Measurements from ENCODE around the gene UTS2R.

DNA sequence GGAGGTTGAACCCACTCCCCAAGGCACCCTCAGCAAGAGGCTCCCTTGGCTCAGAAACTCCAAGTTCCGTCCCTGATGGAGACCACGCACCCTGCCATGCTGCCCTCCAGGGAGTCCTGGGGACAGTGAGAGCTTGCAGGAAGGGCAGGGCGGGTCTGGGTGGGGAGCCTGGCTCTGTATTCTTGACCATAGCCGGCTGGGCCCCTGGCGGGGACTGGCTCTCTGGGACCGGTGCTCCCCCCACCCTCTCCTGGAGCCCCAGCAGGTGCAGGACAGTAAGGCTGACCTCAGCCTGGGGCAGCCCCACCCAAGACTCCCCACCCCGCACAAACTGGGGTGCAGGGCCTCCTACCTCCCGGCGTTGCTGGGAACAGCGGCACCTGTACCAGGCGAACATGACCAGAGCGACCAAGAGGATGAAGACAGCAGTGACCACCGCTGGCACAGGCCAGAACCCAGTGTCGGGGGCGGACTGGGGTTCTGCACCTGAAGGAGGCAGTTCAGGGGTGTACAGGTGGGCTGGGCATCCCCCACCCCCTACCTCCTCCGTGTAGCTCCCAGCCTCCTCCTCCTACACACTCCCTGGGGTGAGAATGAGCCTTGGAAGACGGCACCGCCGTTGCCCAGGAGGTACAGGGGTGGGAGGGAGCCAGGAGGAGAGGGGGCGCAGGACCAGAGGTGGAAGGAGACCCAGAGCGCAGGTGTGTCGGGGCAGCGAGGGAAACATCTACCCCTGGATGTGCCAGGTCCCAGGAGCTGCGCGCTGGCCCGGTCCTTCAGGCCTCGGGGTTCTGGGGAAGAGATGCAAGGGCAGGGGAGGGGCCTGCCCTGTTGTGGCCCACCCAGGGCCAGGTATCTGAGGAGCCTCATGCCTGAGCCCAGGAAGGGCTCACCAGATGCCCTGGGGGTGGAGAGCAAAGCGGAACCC, 48.8 kb upstream of the UTS2R start:
- TF ChIP-seq, protein P1, sequence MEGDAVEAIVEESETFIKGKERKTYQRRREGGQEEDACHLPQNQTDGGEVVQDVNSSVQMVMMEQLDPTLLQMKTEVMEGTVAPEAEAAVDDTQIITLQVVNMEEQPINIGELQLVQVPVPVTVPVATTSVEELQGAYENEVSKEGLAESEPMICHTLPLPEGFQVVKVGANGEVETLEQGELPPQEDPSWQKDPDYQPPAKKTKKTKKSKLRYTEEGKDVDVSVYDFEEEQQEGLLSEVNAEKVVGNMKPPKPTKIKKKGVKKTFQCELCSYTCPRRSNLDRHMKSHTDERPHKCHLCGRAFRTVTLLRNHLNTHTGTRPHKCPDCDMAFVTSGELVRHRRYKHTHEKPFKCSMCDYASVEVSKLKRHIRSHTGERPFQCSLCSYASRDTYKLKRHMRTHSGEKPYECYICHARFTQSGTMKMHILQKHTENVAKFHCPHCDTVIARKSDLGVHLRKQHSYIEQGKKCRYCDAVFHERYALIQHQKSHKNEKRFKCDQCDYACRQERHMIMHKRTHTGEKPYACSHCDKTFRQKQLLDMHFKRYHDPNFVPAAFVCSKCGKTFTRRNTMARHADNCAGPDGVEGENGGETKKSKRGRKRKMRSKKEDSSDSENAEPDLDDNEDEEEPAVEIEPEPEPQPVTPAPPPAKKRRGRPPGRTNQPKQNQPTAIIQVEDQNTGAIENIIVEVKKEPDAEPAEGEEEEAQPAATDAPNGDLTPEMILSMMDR (conservative IDR thresholded peaks at IDR 0.05; ENCODE audit: low read length), result no peak
- TF ChIP-seq EZH2phosphoT487 (IDR thresholded peaks at IDR 0.05; ENCODE audit: borderline replicate concordance), result no peak

Measured in Loucy (cell line).